IPS-15b (cell line): ENCODE measurements around the gene PTH1R.

ENCODE experiments used
- H3K27me3 ChIP-seq: one replicate; pipeline ENCODE4 v1.6.1; 2013; ENCODE audit warnings: low read length; ENCODE audit not compliant: control insufficient read depth, insufficient read depth
- H3K36me3 ChIP-seq: one replicate; pipeline ENCODE4 v1.6.1; 2013; ENCODE audit warnings: low read length; ENCODE audit not compliant: control insufficient read depth, insufficient read depth
- H3K4me1 ChIP-seq: one replicate; pipeline ENCODE4 v1.6.1; 2013; ENCODE audit warnings: mild to moderate bottlenecking, low read length; ENCODE audit not compliant: control insufficient read depth, insufficient read depth
- H3K4me3 ChIP-seq: one replicate; pipeline ENCODE4 v1.5.1; 2013; ENCODE audit warnings: low read depth, low read length
- H3K9ac ChIP-seq: one replicate; pipeline ENCODE4 v1.6.1; 2013; ENCODE audit warnings: low read depth, mild to moderate bottlenecking, low read length
- H3K9me3 ChIP-seq: one replicate; pipeline ENCODE4 v1.6.1; 2013; ENCODE audit warnings: mild to moderate bottlenecking, low read length; ENCODE audit not compliant: control insufficient read depth, insufficient read depth

The PTH1R gene

DNA sequence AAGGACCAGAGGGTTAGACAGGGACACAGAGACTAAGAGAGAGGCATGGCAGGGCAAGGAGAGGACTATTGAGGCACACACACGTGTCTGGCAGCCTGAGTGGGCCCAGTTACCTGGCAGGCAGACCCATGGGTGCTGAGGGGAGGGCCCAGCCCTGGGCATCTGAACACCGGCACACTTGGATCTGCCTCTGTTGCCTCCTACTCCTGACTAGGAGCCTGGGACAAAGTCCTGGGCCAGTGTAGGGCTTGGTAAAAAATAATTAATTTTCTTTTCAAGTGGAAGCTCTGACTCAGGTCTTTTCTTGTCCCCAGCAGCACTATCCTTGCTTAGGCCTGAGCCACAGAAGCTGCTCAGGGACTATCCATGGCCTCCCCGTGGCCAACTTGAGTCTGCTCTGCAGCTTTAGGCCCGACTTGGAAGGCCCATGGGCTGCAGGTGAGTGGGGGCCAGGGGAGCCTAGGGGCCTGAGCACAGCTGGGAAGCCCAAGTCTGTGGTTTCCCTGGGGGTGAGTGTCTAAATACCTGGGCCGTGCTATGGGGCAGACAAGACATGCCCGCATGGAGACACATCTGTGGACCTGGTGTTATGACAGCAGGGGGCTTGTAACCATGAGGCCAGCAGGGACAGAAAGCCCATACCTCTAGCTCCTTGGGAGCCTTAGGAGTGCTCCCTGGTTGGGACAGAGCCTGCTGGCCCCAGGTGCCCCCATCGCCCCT is at the start of gene PTH1R:
Gene PTH1R, plus strand, starts transcription at position 316 of the 720 bp plus-strand sequence. CDS start 5,839 bp downstream, outside the sequence.
- H3K9me3 ChIP-seq, result no peaks in the 10 kb centered on the region
- no peak within 1 kb of the TSS for H3K9ac ChIP-seq
- peaks cover 9% of the 10 kb centered on the region for H3K4me1 ChIP-seq
- H3K4me3 ChIP-seq, result no peak within 1 kb of the TSS
- H3K27me3 ChIP-seq, result peaks cover 53% of the 10 kb centered on the region
- H3K36me3 ChIP-seq, result no peaks in the 10 kb centered on the region

DNA sequence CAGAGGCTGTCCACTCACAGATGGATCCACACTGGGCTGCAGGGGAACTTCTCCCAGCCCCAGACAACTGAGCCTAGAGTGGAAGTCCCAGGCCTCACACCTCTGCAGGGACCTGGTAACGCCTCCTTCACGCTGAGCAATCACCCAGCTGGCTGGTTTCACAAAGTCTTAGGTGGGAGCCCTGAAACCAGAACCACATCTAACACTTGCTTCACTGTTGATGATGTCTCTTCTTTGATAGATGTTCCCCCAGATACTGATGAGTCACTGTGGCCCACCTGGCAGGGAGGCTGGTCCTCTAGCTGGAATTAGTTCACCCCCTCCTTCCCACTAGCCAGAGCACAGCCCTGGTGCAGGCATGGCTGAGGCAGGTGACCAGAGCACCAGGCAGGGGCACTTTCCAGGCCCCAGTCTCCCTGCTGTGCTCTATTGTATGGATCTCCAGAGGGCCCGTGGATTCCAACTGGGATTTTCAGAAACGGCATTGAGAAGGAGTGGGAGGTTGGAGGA is 47.8 kb upstream of the PTH1R start:
- Histone ChIP-seq H3K4me1 (no peaks in the 10 kb centered on the region), H3K4me3 (no peak overlapping the region), H3K27me3 (no peaks in the 10 kb centered on the region), H3K9ac (no peak overlapping the region), H3K9me3 (no peaks in the 10 kb centered on the region), H3K36me3 (no peaks in the 10 kb centered on the region)

DNA sequence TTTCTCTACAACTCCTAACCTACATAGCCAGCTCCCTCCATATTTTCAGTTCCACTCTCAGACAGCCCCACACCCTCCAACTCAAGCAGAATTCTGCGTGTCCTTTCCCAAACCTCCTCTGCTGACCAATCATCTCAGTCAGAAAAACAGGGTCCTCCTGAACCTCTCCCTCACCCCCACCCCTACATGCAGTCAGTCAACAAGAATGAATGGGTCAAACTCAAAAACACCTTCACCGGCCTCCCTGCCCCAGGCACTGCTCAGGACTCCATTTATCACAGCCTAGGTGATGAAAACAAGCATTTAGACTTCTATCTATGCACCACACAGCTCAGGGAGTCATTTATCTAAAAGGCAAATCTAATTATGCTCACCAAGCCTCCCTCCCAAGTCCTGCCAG is 46.7 kb upstream of the PTH1R start:
- H3K27me3 ChIP-seq, result no peaks in the 10 kb centered on the region
- H3K4me1 ChIP-seq, result no peaks in the 10 kb centered on the region
- H3K9me3 ChIP-seq, result no peaks in the 10 kb centered on the region
- no peaks in the 10 kb centered on the region for H3K36me3 ChIP-seq
- H3K4me3 ChIP-seq, result no peak overlapping the region
- no peak overlapping the region for H3K9ac ChIP-seq

DNA sequence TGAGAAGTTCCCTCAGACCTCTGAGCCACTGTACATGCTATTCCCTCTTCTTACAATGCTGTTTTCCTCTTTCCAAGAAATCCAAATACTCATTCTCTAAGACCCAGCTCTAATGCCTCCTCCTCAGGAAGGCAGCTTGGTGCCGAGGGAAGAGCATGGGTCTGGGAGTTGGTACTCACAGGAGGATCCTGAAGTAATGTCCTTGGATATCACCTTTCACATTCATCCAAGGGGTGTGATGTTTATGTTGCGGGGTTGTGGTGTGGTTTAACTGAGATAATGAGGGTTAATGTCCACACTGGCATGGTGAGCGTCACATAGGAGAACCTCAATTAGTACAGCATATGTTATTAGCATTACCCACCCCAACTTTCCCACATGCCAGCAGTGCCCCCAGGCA is 46.2 kb upstream of the PTH1R start:
- Histone ChIP-seq H3K27me3 (no peaks in the 10 kb centered on the region), H3K4me3 (no peak overlapping the region), H3K9me3 (no peaks in the 10 kb centered on the region), H3K9ac (no peak overlapping the region), H3K4me1 (no peaks in the 10 kb centered on the region), H3K36me3 (no peaks in the 10 kb centered on the region)

DNA sequence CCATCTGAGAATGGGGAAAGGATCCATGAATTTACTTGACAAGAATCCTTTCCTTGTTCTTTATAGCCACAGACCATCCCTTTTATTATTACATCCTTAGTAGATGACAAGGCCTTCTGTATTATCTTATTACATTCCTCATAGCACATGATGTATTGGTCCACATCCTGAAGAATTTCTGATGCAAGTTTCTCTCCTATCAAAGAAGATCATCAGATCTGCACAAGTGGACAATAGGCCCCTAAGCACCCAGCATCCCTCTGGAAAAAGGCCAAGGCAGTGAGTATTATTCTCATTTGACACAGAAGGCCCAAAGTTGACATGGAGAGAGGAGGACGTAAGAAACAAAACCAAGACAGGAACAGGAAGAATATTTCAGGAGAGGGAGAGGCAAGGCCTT is 45.7 kb upstream of the PTH1R start:
- no peak overlapping the region for H3K4me3 ChIP-seq
- H3K36me3 ChIP-seq, result no peaks in the 10 kb centered on the region

DNA sequence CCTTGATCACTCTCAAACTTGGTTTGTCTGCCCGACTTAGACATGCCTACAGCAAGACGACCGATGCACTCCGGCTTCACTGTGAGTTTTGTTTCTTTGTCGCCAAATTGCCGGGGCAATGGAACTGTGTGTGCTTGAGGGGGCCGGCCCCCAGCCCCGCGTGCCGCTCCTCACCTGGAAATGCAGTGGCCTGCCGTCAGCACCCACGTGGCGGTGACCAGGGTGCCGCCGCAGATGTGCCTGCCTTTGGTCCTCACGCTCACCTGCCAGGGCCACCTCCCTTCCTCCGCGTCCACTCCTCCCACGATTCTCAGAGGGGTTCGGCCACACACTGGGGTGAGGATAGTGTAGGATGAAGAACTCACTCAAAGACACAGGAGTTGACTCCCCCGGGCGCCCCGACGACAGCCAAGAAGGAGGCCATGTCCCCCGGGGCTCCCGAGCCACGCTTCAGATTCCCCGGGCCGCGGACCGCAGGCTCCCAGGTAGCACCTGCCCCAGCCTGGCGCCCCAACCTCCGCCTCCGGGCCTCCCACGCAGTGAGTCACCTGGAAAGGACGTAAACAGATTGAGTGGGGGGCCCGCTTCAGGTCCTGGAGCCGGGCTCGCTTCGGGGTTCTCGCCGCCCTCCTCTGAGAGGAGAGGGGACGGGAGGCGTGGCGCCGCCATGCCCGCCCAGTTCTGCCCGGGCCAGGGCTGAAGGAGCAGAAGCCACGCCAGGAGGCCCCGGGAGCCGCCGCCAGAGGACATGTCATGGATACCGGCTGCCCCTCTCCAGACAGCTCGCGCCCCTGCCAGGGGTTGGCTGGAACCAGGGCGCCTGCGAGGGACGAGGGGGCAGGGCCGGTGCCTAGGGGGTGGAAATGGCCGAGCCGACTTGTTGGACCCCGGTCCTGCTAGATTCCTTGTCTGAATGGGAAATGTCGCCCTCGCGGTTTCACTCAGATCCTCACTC is 43.9 kb upstream of the PTH1R start:
- Histone ChIP-seq H3K36me3 (no peaks in the 10 kb centered on the region), H3K9me3 (no peaks in the 10 kb centered on the region), H3K4me3 (no peak overlapping the region), H3K9ac (no peak overlapping the region), H3K27me3 (no peaks in the 10 kb centered on the region), H3K4me1 (no peaks in the 10 kb centered on the region)

More for the DNA sequence above, 45.7 kb upstream of the PTH1R start:
- Histone ChIP-seq H3K4me1 (no peaks in the 10 kb centered on the region), H3K9ac (no peak overlapping the region), H3K9me3 (no peaks in the 10 kb centered on the region), H3K27me3 (no peaks in the 10 kb centered on the region)

DNA sequence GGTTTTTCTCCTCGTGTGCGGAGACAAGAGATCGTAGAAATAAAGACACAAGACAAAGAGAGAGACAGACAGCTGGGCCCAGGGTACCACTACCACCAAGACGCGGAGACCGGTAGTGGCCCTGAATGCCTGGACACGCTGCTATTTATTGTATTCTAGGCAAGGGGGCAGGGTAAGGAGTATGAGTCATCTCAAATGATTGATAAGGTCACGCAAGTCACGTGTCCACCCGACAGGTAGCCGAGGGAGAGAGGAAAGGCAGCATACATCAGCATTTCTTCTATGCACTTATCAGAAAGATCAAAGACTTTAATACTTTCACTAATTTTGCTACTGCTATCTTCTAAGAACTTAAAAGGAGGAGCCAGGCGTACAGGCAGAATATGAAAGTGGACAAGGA is 42.5 kb upstream of the PTH1R start:
- H3K4me1 ChIP-seq, result no peaks in the 10 kb centered on the region
- no peaks in the 10 kb centered on the region for H3K36me3 ChIP-seq
- no peak overlapping the region for H3K9ac ChIP-seq
- no peak overlapping the region for H3K4me3 ChIP-seq
- no peaks in the 10 kb centered on the region for H3K27me3 ChIP-seq
- H3K9me3 ChIP-seq, result no peaks in the 10 kb centered on the region

DNA sequence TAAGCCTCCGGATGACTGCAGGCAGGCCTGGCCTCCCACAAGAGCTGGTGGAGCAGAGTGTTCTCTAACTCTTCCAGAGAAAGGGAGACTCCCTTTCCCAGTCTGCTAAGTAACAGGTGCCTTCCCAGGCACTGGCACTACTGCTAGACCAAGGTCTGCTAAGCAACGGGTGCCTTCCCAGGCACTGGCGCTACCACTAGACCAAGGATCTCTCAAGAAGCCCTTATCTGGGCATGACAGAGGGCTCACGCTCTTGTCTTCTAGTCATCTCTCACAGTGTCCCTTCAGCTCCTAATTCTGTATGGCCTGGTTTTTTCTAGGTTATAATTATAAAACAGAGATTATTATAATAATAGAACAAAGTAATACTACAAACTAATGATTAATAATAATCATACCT is 42.0 kb upstream of the PTH1R start:
- Histone ChIP-seq H3K9me3 (no peaks in the 10 kb centered on the region), H3K9ac (no peak overlapping the region), H3K36me3 (no peaks in the 10 kb centered on the region), H3K4me1 (no peaks in the 10 kb centered on the region), H3K27me3 (no peaks in the 10 kb centered on the region), H3K4me3 (no peak overlapping the region)

DNA sequence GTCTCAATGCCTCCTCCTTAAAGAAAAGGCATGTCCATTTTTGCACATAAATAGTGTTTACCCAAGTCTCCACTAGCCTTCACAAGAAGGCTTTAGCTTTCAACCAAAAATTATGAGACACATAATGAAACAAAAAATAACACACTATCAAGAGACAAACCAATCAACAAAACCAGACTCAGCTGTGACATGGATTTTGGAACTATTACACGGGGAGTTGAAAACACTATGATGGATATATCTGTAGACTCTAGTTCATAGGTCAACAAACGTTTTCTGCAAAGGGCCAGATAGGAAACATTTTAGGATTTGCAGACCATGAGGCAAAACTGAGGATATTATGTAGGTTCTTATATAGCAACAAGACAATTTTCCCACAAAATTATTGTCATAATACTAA is 39.2 kb upstream of the PTH1R start:
- H3K4me3 ChIP-seq, result no peak overlapping the region
- H3K36me3 ChIP-seq, result no peaks in the 10 kb centered on the region
- peaks cover 4% of the 10 kb centered on the region for H3K9me3 ChIP-seq
- H3K9ac ChIP-seq, result no peak overlapping the region
- H3K27me3 ChIP-seq, result no peaks in the 10 kb centered on the region
- no peaks in the 10 kb centered on the region for H3K4me1 ChIP-seq

DNA sequence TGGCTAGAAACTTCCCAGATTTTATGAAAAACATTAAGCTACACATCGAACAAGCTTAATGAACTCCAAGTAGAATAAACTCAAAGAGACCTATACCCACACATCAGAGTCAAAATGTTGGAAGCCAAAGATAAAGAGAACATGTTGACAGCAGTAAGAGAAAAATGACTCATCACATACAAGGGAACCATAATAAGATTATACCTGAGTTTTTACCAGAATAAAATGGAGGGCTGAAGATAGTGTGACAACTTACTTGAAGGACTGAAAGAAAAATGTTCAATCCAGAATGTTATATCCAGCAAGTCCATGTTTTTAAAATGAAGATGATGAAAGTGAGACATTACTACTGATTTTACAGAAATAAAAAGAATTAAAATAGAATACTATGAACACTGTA is 37.0 kb upstream of the PTH1R start:
- no peaks in the 10 kb centered on the region for H3K27me3 ChIP-seq
- H3K9me3 ChIP-seq, result peaks cover 4% of the 10 kb centered on the region
- H3K36me3 ChIP-seq, result no peaks in the 10 kb centered on the region
- H3K4me3 ChIP-seq, result no peak overlapping the region
- no peaks in the 10 kb centered on the region for H3K4me1 ChIP-seq
- no peak overlapping the region for H3K9ac ChIP-seq

DNA sequence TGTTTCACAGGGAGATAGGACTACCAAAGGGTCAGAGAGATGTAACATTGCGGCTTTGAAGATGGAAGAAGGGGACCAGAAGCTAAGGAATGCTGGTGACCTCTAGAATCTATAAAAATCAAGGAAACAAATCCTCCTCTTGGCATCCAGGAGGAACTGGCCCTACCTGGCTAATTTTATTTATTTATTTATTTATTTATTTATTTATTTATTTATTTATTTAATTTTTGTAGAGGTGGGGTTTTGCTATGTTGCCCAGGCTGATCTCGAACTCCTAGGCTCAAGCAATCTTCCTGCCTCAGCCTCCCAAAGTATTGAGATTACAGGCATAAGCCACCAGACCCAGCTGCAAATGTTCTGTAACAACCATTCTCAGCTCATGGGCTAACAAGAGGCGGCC is 34.0 kb upstream of the PTH1R start:
- no peak overlapping the region for H3K4me3 ChIP-seq
- no peaks in the 10 kb centered on the region for H3K36me3 ChIP-seq
- H3K27me3 ChIP-seq, result peaks cover 8% of the 10 kb centered on the region

More for the DNA sequence above, 34.0 kb upstream of the PTH1R start:
- peaks cover 4% of the 10 kb centered on the region for H3K9me3 ChIP-seq
- H3K4me1 ChIP-seq, result no peaks in the 10 kb centered on the region
- no peak overlapping the region for H3K9ac ChIP-seq
